ENCODE results near the gene SEZ6.

SEZ6 gene

DNA sequence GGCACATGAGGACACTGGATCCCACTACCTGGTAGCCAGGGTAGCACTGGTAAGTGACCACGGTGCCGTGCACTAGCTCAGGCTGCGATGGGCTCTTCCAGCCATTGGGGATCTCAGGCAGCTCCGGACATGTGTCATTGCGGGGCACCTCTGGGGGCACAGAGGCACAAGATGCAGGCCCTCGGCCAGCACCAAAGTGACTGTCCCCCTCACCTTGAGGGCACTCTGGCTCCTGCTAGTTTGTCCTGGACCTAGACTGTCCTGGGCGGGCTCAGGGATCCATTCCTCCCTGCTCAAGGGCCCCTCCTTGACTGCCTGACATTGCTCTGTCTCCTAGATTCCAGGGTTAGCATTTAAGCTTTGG, 47.9 kb downstream of the SEZ6 start (continued):
- TF ChIP-seq, protein P1, sequence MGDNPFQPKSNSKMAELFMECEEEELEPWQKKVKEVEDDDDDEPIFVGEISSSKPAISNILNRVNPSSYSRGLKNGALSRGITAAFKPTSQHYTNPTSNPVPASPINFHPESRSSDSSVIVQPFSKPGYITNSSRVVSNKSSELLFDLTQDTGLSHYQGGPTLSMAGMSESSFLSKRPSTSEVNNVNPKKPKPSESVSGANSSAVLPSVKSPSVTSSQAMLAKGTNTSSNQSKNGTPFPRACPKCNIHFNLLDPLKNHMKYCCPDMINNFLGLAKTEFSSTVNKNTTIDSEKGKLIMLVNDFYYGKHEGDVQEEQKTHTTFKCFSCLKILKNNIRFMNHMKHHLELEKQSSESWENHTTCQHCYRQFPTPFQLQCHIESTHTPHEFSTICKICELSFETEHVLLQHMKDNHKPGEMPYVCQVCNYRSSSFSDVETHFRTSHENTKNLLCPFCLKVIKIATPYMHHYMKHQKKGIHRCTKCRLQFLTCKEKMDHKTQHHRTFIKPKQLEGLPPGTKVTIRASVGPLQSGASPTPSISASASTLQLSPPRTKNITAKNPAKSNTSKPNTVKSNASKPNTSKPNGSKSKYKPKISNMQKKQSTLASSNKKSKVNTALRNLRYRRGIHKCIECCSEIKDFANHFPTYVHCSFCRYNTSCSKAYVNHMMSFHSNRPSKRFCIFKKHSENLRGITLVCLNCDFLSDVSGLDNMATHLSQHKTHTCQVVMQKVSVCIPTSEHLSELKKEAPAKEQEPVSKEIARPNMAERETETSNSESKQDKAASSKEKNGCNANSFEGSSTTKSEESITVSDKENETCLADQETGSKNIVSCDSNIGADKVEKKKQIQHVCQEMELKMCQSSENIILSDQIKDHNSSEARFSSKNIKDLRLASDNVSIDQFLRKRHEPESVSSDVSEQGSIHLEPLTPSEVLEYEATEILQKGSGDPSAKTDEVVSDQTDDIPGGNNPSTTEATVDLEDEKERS (tag by site-specific recombination; IDR thresholded peaks at IDR 0.05): no peak
- TF ChIP-seq ZNF394 (tag by site-specific recombination; IDR thresholded peaks at IDR 0.05; ENCODE audit: borderline replicate concordance): no peak
- TF ChIP-seq, protein P2, sequence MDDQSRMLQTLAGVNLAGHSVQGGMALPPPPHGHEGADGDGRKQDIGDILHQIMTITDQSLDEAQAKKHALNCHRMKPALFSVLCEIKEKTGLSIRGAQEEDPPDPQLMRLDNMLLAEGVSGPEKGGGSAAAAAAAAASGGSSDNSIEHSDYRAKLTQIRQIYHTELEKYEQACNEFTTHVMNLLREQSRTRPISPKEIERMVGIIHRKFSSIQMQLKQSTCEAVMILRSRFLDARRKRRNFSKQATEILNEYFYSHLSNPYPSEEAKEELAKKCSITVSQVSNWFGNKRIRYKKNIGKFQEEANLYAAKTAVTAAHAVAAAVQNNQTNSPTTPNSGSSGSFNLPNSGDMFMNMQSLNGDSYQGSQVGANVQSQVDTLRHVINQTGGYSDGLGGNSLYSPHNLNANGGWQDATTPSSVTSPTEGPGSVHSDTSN (CRISPR knock-in tag; IDR thresholded peaks at IDR 0.05): no peak
- TF ChIP-seq, protein P3, sequence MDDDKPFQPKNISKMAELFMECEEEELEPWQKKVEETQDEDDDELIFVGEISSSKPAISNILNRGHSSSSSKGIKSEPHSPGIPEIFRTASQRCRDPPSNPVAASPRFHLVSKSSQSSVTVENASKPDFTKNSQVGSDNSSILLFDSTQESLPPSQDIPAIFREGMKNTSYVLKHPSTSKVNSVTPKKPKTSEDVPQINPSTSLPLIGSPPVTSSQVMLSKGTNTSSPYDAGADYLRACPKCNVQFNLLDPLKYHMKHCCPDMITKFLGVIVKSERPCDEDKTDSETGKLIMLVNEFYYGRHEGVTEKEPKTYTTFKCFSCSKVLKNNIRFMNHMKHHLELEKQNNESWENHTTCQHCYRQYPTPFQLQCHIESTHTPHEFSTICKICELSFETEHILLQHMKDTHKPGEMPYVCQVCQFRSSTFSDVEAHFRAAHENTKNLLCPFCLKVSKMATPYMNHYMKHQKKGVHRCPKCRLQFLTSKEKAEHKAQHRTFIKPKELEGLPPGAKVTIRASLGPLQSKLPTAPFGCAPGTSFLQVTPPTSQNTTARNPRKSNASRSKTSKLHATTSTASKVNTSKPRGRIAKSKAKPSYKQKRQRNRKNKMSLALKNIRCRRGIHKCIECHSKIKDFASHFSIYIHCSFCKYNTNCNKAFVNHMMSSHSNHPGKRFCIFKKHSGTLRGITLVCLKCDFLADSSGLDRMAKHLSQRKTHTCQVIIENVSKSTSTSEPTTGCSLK (tag by site-specific recombination; IDR thresholded peaks at IDR 0.05): no peak
- TF ChIP-seq SALL2 (tag by site-specific recombination; IDR thresholded peaks at IDR 0.05; ENCODE audit: borderline replicate concordance): no peak

DNA sequence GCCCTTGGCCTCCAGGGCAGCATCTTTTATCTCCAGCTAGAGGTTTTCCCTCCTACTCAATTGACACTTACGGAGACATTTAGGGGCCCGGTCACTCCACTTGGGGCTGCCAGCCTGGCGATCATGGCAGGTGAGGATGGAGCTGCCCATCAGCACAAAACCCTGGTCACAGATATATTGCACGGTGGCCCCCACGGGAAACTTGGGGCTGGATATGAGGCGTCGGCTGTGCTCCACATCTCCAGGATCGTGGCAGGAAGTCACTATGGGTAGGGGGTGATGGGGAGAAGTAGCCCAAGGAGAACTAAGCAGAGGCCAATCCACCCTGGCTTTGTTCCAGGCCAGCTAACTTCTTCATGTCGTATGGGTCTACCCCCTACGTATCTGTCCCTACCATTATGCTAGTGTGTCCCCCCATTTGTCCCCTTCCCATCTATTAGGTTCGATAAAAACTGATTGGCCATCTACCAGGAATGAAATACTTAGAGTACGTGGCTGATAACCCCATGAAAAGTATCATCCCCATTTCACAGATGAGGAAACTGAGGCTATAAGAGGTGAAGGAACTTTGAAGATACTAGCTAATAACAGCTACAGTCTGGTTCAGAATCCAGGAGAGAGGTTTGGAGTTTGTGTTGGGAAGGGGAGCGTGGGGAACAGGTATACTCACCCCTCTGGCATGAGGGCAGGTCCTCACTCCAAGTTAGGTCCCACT, 48.4 kb downstream of the SEZ6 start:
- ChIA-PET CTCF (interaction anchor here (0.5 to 18.9 kb wide), 7 partner anchors 8 to 356 kb away, joined by 3 to 680 read pairs (median 5); partner anchors contain the start of gene TLCD1), POLR2A (no interaction called here)
- Histone ChIP-seq H3K27ac (ENCODE audit: extremely low read depth, low read depth, low read length) (no peak overlapping the region), H3K36me3 (ENCODE audit: control insufficient read depth in 2 of 2, insufficient read depth in 1 of 2, low read length in 2 of 2) (no peaks in the 10 kb centered on the region), H3K4me1 (ENCODE audit: control insufficient read depth, insufficient read depth, low read length) (no peaks in the 10 kb centered on the region), H3K4me3 (ENCODE audit: low read depth, low read length) (no peak overlapping the region), H3K9me3 (ENCODE audit: control insufficient read depth, insufficient read depth, low read depth, low read length) (no peaks in the 10 kb centered on the region)
- TF ChIP-seq, protein P4, sequence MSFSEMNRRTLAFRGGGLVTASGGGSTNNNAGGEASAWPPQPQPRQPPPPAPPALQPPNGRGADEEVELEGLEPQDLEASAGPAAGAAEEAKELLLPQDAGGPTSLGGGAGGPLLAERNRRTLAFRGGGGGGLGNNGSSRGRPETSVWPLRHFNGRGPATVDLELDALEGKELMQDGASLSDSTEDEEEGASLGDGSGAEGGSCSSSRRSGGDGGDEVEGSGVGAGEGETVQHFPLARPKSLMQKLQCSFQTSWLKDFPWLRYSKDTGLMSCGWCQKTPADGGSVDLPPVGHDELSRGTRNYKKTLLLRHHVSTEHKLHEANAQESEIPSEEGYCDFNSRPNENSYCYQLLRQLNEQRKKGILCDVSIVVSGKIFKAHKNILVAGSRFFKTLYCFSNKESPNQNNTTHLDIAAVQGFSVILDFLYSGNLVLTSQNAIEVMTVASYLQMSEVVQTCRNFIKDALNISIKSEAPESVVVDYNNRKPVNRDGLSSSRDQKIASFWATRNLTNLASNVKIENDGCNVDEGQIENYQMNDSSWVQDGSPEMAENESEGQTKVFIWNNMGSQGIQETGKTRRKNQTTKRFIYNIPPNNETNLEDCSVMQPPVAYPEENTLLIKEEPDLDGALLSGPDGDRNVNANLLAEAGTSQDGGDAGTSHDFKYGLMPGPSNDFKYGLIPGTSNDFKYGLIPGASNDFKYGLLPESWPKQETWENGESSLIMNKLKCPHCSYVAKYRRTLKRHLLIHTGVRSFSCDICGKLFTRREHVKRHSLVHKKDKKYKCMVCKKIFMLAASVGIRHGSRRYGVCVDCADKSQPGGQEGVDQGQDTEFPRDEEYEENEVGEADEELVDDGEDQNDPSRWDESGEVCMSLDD (tag by site-specific recombination; IDR thresholded peaks at IDR 0.05): no peak
- TF ChIP-seq ZNF266 (tag by site-specific recombination; IDR thresholded peaks at IDR 0.05; ENCODE audit: low read depth) (no peak), GLI4 (tag by site-specific recombination; IDR thresholded peaks at IDR 0.05) (no peak), ZNF629 (tag by site-specific recombination; IDR thresholded peaks at IDR 0.05) (no peak), GLIS2 (tag by site-specific recombination; IDR thresholded peaks at IDR 0.05) (no peak), ZNF791 (tag by site-specific recombination; IDR thresholded peaks at IDR 0.05) (no peak), OVOL3 (tag by site-specific recombination; IDR thresholded peaks at IDR 0.05) (no peak), ZNF621 (tag by site-specific recombination; IDR thresholded peaks at IDR 0.05) (no peak), ZNF324 (tag by site-specific recombination; IDR thresholded peaks at IDR 0.05) (no peak), ZNF623 (tag by site-specific recombination; IDR thresholded peaks at IDR 0.05) (no peak)
- TF ChIP-seq, protein P5, sequence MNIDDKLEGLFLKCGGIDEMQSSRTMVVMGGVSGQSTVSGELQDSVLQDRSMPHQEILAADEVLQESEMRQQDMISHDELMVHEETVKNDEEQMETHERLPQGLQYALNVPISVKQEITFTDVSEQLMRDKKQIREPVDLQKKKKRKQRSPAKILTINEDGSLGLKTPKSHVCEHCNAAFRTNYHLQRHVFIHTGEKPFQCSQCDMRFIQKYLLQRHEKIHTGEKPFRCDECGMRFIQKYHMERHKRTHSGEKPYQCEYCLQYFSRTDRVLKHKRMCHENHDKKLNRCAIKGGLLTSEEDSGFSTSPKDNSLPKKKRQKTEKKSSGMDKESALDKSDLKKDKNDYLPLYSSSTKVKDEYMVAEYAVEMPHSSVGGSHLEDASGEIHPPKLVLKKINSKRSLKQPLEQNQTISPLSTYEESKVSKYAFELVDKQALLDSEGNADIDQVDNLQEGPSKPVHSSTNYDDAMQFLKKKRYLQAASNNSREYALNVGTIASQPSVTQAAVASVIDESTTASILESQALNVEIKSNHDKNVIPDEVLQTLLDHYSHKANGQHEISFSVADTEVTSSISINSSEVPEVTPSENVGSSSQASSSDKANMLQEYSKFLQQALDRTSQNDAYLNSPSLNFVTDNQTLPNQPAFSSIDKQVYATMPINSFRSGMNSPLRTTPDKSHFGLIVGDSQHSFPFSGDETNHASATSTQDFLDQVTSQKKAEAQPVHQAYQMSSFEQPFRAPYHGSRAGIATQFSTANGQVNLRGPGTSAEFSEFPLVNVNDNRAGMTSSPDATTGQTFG (tag by site-specific recombination; IDR thresholded peaks at IDR 0.05; ENCODE audit: borderline replicate concordance): no peak
- TF ChIP-seq, protein P2 (CRISPR knock-in tag; IDR thresholded peaks at IDR 0.05): no peak
- TF ChIP-seq, protein P6, sequence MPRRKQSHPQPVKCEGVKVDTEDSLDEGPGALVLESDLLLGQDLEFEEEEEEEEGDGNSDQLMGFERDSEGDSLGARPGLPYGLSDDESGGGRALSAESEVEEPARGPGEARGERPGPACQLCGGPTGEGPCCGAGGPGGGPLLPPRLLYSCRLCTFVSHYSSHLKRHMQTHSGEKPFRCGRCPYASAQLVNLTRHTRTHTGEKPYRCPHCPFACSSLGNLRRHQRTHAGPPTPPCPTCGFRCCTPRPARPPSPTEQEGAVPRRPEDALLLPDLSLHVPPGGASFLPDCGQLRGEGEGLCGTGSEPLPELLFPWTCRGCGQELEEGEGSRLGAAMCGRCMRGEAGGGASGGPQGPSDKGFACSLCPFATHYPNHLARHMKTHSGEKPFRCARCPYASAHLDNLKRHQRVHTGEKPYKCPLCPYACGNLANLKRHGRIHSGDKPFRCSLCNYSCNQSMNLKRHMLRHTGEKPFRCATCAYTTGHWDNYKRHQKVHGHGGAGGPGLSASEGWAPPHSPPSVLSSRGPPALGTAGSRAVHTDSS (tag by site-specific recombination; IDR thresholded peaks at IDR 0.05): no peak
- TF ChIP-seq, protein P7, sequence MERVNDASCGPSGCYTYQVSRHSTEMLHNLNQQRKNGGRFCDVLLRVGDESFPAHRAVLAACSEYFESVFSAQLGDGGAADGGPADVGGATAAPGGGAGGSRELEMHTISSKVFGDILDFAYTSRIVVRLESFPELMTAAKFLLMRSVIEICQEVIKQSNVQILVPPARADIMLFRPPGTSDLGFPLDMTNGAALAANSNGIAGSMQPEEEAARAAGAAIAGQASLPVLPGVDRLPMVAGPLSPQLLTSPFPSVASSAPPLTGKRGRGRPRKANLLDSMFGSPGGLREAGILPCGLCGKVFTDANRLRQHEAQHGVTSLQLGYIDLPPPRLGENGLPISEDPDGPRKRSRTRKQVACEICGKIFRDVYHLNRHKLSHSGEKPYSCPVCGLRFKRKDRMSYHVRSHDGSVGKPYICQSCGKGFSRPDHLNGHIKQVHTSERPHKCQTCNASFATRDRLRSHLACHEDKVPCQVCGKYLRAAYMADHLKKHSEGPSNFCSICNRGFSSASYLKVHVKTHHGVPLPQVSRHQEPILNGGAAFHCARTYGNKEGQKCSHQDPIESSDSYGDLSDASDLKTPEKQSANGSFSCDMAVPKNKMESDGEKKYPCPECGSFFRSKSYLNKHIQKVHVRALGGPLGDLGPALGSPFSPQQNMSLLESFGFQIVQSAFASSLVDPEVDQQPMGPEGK (tag by site-specific recombination; IDR thresholded peaks at IDR 0.05): no peak
